Peyer's patch (tissue), 4 donors: ENCODE results near the gene NRG4. TPM values are rescaled to one million over a fixed set of nuclear protein-coding genes. Genes with fewer than 3 reads are reported as not detected.

Experiments
- DNase-seq, 3 donors: peaks; one replicate each; pipeline ENCODE4 v3.0.0-alpha.2; 2017 to 2019
- H3K27ac ChIP-seq, 4 donors: fragments of 200-600 bp; sonication (generic); one replicate each; pipeline ENCODE4 v1.5.1; 2016 to 2019
- H3K27me3 ChIP-seq, 2 donors: fragments of 200-600 bp; sonication (generic); one replicate each; pipeline ENCODE4 v1.5.1; 2019
- H3K36me3 ChIP-seq, 3 donors: fragments of 200-600 bp; sonication (generic); one replicate each; pipeline ENCODE4 v1.5.1; 2016 to 2019
- H3K4me1 ChIP-seq, 4 donors: fragments of 200-600 bp; sonication (generic); one replicate each; pipeline ENCODE4 v1.5.1; 2016 to 2019
- H3K4me3 ChIP-seq, 4 donors: fragments of 200-600 bp; sonication (generic); 1 replicate in 3 of 4; 2 replicates in 1 of 4; pipeline ENCODE4 v1.5.1; 2016 to 2019; ENCODE audit warnings: mild to moderate bottlenecking in 1 of 4
- H3K9me3 ChIP-seq, 4 donors: fragments of 200-600 bp; sonication (generic); one replicate each; pipeline ENCODE4 v1.5.1; 2016 to 2019; ENCODE audit warnings: mild to moderate bottlenecking in 1 of 4
- CTCF ChIP-seq, 6 experiments: fragments of 450-650 bp in 4 of 6; fragments of 200-600 bp in 2 of 6; sonication (generic) in 1 of 6; IDR thresholded peaks; one replicate each; pipeline ENCODE4 v1.5.1; 2017 to 2019; ENCODE audit warnings: antibody characterized with exemption in 6 of 6, mild to moderate bottlenecking in 3 of 6, moderate library complexity in 1 of 6
- POLR2A ChIP-seq, 2 donors: fragments of 450-650 bp; IDR thresholded peaks; one replicate each; pipeline ENCODE4 v1.5.1; 2017; ENCODE audit warnings: antibody characterized with exemption in 2 of 2, mild to moderate bottlenecking in 2 of 2, moderate library complexity in 2 of 2
- small RNA-seq, 2 donors: library from RNA; depleted of rRNA; stranded (forward); fragments of <200 nt; gene quantifications; one replicate each; pipeline ENCODE3, GENCODE V24; 2016
- total RNA-seq, 4 donors: library from RNA; depleted of rRNA; stranded (reverse); fragments of >200 nt; gene quantifications; one replicate each; pipeline ENCODE4 v1.1.0, GENCODE V29; 2016

NRG4 gene
- total RNA-seq, 4 donors from 2014 or later, result not detected

GRCh38 chr15:75902129-75902557 lies 110.1 kb downstream of the NRG4 start:
- Histone ChIP-seq H3K27me3 (no peaks in the 10 kb centered on the region), H3K9me3 (no peaks in the 10 kb centered on the region), H3K4me3 (no peak overlapping the region), H3K4me1 (peaks cover 0 to 15% (median 0%) of the 10 kb centered on the region in 4 donors), H3K36me3 (peaks cover 0 to 20% (median 0%) of the 10 kb centered on the region in 3 donors), H3K27ac (no peak overlapping the region)
- TF ChIP-seq CTCF (IDR thresholded peaks at IDR 0.05) (no peak), POLR2A (IDR thresholded peaks at IDR 0.05) (no peak)
- no peak for DNase-seq

- Histone ChIP-seq H3K4me1 (peaks cover 0 to 8% (median 0%) of the 10 kb centered on the region in 4 donors), H3K27me3 (no peaks in the 10 kb centered on the region), H3K4me3 (no peak overlapping the region), H3K36me3 (peaks cover 0 to 6% (median 0%) of the 10 kb centered on the region in 3 donors), H3K27ac (no peak overlapping the region), H3K9me3 (no peaks in the 10 kb centered on the region)
- DNase-seq, result no peak
- TF ChIP-seq POLR2A (IDR thresholded peaks at IDR 0.05) (no peak), CTCF (IDR thresholded peaks at IDR 0.05) (no peak)
These were observed 111.6 kb downstream of the NRG4 start for GRCh38 chr15:75900577-75900976.

- DNase-seq, result no peak
- TF ChIP-seq POLR2A (IDR thresholded peaks at IDR 0.05) (no peak), CTCF (IDR thresholded peaks at IDR 0.05) (no peak)
These were observed 116.5 kb downstream of the NRG4 start for GRCh38 chr15:75895731-75896130.

GRCh38 chr15:75891895-75892294 lies 120.3 kb downstream of the NRG4 start:
- no peaks in the 10 kb centered on the region for H3K36me3 ChIP-seq
- no peaks in the 10 kb centered on the region for H3K9me3 ChIP-seq
- no peaks in the 10 kb centered on the region for H3K4me1 ChIP-seq
- peak overlapping the region in 2 of 4 donors; percentile 17 to 42 for H3K27ac ChIP-seq
- H3K27me3 ChIP-seq, result no peaks in the 10 kb centered on the region
- TF ChIP-seq POLR2A (IDR thresholded peaks at IDR 0.05), result no peak
- DNase-seq, result no peak
- no peak overlapping the region for H3K4me3 ChIP-seq

More at GRCh38 chr15:75895731-75896130, 116.5 kb downstream of the NRG4 start:
- H3K36me3 ChIP-seq, result peaks cover 0 to 4% (median 0%) of the 10 kb centered on the region in 3 donors
- no peaks in the 10 kb centered on the region for H3K27me3 ChIP-seq
- no peak overlapping the region for H3K4me3 ChIP-seq
- no peaks in the 10 kb centered on the region for H3K4me1 ChIP-seq
- no peak overlapping the region for H3K27ac ChIP-seq
- no peaks in the 10 kb centered on the region for H3K9me3 ChIP-seq

Small RNA genes lying within 50 kb of the gene (small RNA-seq; reads per million reads assigned to genes)
- 0 reads per million in 2 donors for gene RN7SL510P

Other genes starting within 250 kb of the NRG4 start
- 10 to 100 TPM in 2 of 4 donors, 1 to 10 TPM in 2; 9.3 to 52.0 (median 12.2) TPM for gene UBE2Q2, start 169.0 kb downstream of the NRG4 start, total RNA-seq
- 10 to 100 TPM in 3 of 4 donors, 1 to 10 TPM in 1; 8.3 to 21.4 (median 19.4) TPM for gene FBXO22, start 108.5 kb downstream of the NRG4 start, total RNA-seq
- not detected for gene TMEM266, start 47.6 kb upstream of the NRG4 start, total RNA-seq